K562 (cell line): ENCODE measurements around the gene ZNF264. TPM values are rescaled to one million over a fixed set of nuclear protein-coding genes. Genes with fewer than 3 reads are reported as not detected.

ENCODE experiments used
- HMG20A ChIP-seq: fragments of 450-650 bp; formaldehyde crosslinking; conservative IDR thresholded peaks from 2 replicates; pipeline ENCODE4 v1.4.0; 2020; ENCODE audit warnings: mild to moderate bottlenecking, mixed read lengths
- HSF4 ChIP-seq: fragments of 250-450 bp; sonication (Bioruptor Pico); IDR thresholded peaks from 2 replicates; pipeline ENCODE4 v2.1.2; 2022; ENCODE audit warnings: mild to moderate bottlenecking, moderate library complexity, borderline replicate concordance
- KDM1A ChIP-seq, 2 experiments: fragments of 450-650 bp; IDR thresholded peaks; 2 replicates each; pipeline ENCODE4 v1.6.1; 2016; ENCODE audit warnings: mild to moderate bottlenecking in 2 of 2
- KLF16 ChIP-seq: IDR thresholded peaks from 2 replicates; pipeline ENCODE4 v1.6.1; 2016; ENCODE audit warnings: antibody characterized with exemption
- NCOR1 ChIP-seq: fragments of 450-650 bp; IDR thresholded peaks from 2 replicates; pipeline ENCODE4 v1.6.1; 2016; ENCODE audit warnings: mild to moderate bottlenecking, moderate library complexity
- NR4A1 ChIP-seq, 2 experiments: fragments of 250-450 bp in 1 of 2; fragments of 450-650 bp in 1 of 2; sonication (Bioruptor Pico) in 1 of 2; IDR thresholded peaks; 2 replicates each; pipeline versions ENCODE4 v1.4.0 to v1.6.1; 2016 to 2020; ENCODE audit warnings: mild to moderate bottlenecking in 2 of 2, missing compliant biosample characterization in 1 of 2, missing genetic modification characterization in 1 of 2, moderate library complexity in 1 of 2
- PHB2 ChIP-seq: fragments of 450-650 bp; IDR thresholded peaks from 2 replicates; pipeline ENCODE4 v1.6.1; 2017; ENCODE audit warnings: low read depth
- RBM34 ChIP-seq: fragments of 200-400 bp; formaldehyde crosslinking; IDR thresholded peaks from 2 replicates; pipeline ENCODE4 v1.6.1; 2018; ENCODE audit warnings: low read length, borderline replicate concordance; ENCODE audit not compliant: insufficient read depth
- RFX5 ChIP-seq: IDR thresholded peaks from 2 replicates; pipeline ENCODE4 v1.6.1; 2011; ENCODE audit warnings: low read depth, mild to moderate bottlenecking, improper control_type of control experiment, low read length
- SP1 ChIP-seq: sonication (generic); formaldehyde crosslinking; IDR thresholded peaks from 2 replicates; pipeline ENCODE4 v1.8.1; 2022; ENCODE audit warnings: mild to moderate bottlenecking, missing genetic modification reagents
- TEAD1 ChIP-seq, 2 experiments: fragments of 450-650 bp in 1 of 2; sonication (generic) in 1 of 2; formaldehyde crosslinking; IDR thresholded peaks; 2 replicates each; pipeline versions ENCODE4 v1.4.0 to v1.8.0; 2020 to 2022; ENCODE audit warnings: mild to moderate bottlenecking in 2 of 2, missing genetic modification reagents in 1 of 2
- WHSC1 ChIP-seq: IDR thresholded peaks from one replicate; pipeline ENCODE4 v1.6.1; 2012; ENCODE audit warnings: low read length, control low read depth, inconsistent platforms
- ZNF140 ChIP-seq: fragments of 250-450 bp; sonication (Bioruptor Pico); IDR thresholded peaks from 2 replicates; pipeline ENCODE4 v1.8.0; 2021; ENCODE audit warnings: moderate library complexity, mild to moderate bottlenecking, inconsistent platforms
- ZNF57 ChIP-seq: fragments of 450-650 bp; formaldehyde crosslinking; IDR thresholded peaks from 2 replicates; pipeline ENCODE4 v1.4.0; 2020; ENCODE audit warnings: mild to moderate bottlenecking, moderate library complexity
- polyA plus RNA-seq, 8 experiments: library from polyadenylated mRNA; depleted of rRNA in 4 of 8; stranded (reverse) in 5 of 8; unstranded in 3 of 8; fragments of >200 nt; fragmentation: Nextera tagmentation in 2 of 8; fragmentation: Illumina TruSeq in 1 of 8; extraction: Ambion mirVana in 2 of 8; extraction: Trizol in 1 of 8; gene quantifications; 2 replicates each; pipeline versions ENCODE4 v1.2.1 to v1.2.3, GENCODE V29; 2011 to 2014; ENCODE audit warnings: inconsistent platforms in 1 of 8, missing spikeins in 1 of 8
- total RNA-seq, 7 experiments: library from RNA; depleted of rRNA in 6 of 7; stranded (reverse); fragments of >200 nt in 6 of 7; fragmentation: Illumina TruSeq in 2 of 7; extraction: Trizol in 2 of 7; gene quantifications; 2 replicates each; pipeline versions ENCODE4 v1.2.1 to v1.2.3, GENCODE V29; 2011 to 2021; ENCODE audit warnings: low replicate concordance in 1 of 7
- TF ChIP-seq, protein P1 (sequence below): fragments of 200-600 bp; sonication (generic); IDR thresholded peaks from one replicate; pipeline ENCODE4 v1.6.1; 2012; ENCODE audit warnings: mild to moderate bottlenecking, low read depth, low read length, inconsistent platforms

ZNF264 gene
- total and polyA plus RNA-seq, 9 of the 15 experiments (the other 6 are each of a cell fraction or from before 2014, with no cell fraction given), result 0.08 to 7.9 (median 1.3) TPM

DNA sequence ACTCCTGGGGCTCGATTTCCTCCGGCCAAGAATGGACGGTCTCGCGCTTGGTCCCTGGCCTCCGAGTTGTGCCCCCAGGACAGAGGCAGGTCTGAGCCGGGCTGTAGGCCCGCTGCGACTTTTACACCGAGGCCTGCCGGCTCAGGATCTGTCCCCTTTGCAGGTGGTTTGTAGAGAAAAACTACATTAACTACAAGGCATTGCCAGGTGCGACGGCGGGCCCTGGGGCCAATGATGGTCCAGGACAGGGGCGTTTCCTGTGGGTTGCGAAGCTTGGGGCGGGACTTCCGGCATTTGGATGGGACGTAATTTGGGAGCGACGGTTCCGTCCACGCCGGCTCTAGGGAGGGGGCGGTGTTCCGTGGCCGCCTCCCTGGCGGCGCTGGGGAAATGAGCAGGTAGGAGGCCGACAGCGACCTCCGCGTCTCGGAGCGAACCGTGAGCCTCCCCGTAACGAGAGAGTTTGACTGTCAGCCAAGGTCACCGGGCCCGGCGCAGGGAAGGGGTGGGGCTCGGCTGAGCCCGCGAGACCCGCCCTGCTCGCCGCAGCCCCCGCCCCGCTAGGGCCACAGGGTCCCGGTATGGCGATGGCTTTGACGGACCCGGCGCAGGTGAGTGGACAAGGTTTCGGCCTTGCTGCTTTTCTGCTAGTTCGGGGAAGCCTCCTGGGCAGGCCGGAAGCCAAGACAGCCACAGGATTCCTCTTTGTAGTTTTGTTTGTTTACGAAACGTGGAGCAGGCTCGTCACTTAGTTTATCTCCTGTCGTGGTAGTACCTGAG lies 49.2 kb downstream of the ZNF264 start, which contains the start of gene ZNF805 (continued):
- TF ChIP-seq, protein P1, sequence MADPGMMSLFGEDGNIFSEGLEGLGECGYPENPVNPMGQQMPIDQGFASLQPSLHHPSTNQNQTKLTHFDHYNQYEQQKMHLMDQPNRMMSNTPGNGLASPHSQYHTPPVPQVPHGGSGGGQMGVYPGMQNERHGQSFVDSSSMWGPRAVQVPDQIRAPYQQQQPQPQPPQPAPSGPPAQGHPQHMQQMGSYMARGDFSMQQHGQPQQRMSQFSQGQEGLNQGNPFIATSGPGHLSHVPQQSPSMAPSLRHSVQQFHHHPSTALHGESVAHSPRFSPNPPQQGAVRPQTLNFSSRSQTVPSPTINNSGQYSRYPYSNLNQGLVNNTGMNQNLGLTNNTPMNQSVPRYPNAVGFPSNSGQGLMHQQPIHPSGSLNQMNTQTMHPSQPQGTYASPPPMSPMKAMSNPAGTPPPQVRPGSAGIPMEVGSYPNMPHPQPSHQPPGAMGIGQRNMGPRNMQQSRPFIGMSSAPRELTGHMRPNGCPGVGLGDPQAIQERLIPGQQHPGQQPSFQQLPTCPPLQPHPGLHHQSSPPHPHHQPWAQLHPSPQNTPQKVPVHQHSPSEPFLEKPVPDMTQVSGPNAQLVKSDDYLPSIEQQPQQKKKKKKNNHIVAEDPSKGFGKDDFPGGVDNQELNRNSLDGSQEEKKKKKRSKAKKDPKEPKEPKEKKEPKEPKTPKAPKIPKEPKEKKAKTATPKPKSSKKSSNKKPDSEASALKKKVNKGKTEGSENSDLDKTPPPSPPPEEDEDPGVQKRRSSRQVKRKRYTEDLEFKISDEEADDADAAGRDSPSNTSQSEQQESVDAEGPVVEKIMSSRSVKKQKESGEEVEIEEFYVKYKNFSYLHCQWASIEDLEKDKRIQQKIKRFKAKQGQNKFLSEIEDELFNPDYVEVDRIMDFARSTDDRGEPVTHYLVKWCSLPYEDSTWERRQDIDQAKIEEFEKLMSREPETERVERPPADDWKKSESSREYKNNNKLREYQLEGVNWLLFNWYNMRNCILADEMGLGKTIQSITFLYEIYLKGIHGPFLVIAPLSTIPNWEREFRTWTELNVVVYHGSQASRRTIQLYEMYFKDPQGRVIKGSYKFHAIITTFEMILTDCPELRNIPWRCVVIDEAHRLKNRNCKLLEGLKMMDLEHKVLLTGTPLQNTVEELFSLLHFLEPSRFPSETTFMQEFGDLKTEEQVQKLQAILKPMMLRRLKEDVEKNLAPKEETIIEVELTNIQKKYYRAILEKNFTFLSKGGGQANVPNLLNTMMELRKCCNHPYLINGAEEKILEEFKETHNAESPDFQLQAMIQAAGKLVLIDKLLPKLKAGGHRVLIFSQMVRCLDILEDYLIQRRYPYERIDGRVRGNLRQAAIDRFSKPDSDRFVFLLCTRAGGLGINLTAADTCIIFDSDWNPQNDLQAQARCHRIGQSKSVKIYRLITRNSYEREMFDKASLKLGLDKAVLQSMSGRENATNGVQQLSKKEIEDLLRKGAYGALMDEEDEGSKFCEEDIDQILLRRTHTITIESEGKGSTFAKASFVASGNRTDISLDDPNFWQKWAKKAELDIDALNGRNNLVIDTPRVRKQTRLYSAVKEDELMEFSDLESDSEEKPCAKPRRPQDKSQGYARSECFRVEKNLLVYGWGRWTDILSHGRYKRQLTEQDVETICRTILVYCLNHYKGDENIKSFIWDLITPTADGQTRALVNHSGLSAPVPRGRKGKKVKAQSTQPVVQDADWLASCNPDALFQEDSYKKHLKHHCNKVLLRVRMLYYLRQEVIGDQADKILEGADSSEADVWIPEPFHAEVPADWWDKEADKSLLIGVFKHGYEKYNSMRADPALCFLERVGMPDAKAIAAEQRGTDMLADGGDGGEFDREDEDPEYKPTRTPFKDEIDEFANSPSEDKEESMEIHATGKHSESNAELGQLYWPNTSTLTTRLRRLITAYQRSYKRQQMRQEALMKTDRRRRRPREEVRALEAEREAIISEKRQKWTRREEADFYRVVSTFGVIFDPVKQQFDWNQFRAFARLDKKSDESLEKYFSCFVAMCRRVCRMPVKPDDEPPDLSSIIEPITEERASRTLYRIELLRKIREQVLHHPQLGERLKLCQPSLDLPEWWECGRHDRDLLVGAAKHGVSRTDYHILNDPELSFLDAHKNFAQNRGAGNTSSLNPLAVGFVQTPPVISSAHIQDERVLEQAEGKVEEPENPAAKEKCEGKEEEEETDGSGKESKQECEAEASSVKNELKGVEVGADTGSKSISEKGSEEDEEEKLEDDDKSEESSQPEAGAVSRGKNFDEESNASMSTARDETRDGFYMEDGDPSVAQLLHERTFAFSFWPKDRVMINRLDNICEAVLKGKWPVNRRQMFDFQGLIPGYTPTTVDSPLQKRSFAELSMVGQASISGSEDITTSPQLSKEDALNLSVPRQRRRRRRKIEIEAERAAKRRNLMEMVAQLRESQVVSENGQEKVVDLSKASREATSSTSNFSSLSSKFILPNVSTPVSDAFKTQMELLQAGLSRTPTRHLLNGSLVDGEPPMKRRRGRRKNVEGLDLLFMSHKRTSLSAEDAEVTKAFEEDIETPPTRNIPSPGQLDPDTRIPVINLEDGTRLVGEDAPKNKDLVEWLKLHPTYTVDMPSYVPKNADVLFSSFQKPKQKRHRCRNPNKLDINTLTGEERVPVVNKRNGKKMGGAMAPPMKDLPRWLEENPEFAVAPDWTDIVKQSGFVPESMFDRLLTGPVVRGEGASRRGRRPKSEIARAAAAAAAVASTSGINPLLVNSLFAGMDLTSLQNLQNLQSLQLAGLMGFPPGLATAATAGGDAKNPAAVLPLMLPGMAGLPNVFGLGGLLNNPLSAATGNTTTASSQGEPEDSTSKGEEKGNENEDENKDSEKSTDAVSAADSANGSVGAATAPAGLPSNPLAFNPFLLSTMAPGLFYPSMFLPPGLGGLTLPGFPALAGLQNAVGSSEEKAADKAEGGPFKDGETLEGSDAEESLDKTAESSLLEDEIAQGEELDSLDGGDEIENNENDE, result no peak
- TF ChIP-seq SP1 (CRISPR knock-in tag), result peak; percentile 80
- no peak for TF ChIP-seq NCOR1
- 0 out of 4 replicates have a peak, but pooled peaks of 1 of the 2 experiments have one; percentile 49 for TF ChIP-seq TEAD1 (CRISPR knock-in tag; IDR thresholded peaks at IDR 0.05)
- no peak for TF ChIP-seq PHB2
- no peak for TF ChIP-seq WHSC1
- no peak for TF ChIP-seq KDM1A (IDR thresholded peaks at IDR 0.05)
- TF ChIP-seq RBM34, result no peak
- no peak for TF ChIP-seq HSF4 (CRISPR knock-in tag)
- TF ChIP-seq RFX5, result no peak
- no peak for TF ChIP-seq KLF16
- no peak for TF ChIP-seq HMG20A
- TF ChIP-seq ZNF57 (CRISPR knock-in tag), result no peak
- TF ChIP-seq ZNF140 (CRISPR knock-in tag), result no peak
- TF ChIP-seq NR4A1 (CRISPR knock-in tag; IDR thresholded peaks at IDR 0.05), result no peak
- no peak for TF ChIP-seq NR4A1 (tag; IDR thresholded peaks at IDR 0.05)
